ENCODE data around the gene CYP2C18.
"Not testable (repeated sequence)": the region's sequence is repeated elsewhere in the genome, so short reads cannot be mapped to it uniquely, and the experiment has no call there.

Gene CYP2C18

GRCh38 chr10:94747838-94748237, 64.3 kb downstream of the CYP2C18 start:
- DNase-seq, result no peak

GRCh38 chr10:94757916-94758315, 74.4 kb downstream of the CYP2C18 start:
- no peak for DNase-seq

DNA sequence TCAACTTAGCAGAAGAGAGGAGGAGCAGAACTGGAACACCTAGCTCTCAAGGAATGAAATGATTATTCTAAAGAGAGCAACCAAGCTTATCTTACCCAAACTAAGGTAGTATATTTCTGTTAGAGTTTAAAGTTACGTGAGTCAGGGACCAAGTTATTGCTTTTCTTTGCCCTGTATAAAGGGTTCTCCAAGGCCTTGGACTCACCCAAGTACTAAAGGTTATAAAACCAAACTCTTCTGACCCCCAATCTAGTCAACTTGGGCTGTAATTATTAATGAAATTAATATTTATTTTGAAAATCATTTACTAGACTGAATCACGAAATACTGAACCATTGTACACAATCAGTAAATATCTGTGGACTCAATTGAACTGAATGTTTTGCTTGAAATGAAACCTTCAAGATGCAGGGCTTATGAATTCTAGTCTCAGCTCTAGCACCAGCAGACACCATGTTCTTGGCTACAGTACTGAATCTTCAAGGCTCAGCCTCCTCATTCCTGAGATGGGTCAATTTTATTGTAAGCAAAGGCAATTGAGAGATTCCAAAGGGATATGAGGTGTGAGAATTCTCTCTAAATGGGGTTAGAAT, 77.2 kb downstream of the CYP2C18 start:
- DNase-seq, result no peak

DNA sequence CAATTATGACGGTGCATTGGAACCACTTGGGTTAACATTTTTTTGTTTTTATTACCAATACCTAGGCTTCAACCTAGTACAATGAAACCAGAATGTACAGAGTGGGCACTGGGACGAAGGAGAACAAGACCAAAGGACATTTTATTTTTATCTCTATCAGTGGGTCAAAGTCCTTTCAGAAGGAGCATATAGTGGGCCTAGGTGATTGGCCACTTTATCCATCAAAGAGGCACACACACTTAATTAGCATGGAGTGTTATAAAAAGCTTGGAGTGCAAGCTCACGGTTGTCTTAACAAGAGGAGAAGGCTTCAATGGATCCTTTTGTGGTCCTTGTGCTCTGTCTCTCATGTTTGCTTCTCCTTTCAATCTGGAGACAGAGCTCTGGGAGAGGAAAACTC, 78.9 kb downstream of the CYP2C18 start, which contains the start of gene CYP2C19:
Gene CYP2C19, plus strand, starts transcription at position 289 of the 400 bp plus-strand sequence. Its CDS starts 25 bp downstream, at position 314.
- no peak for DNase-seq

DNA sequence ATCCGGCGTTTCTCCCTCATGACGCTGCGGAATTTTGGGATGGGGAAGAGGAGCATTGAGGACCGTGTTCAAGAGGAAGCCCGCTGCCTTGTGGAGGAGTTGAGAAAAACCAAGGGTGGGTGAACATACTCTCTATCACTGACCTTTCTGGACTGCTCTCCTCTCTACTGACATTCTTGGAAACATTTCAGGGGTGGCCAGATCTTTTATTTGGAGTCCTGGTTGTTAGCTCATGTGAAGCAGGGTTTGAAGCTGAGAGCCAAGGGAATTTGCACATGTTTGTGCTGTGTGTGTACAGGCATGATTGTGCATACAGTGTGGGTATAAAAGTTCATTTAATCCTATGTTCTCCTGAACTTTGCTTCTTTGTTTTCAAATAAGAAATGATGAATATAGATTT, 91.9 kb downstream of the CYP2C18 start:
- DNase-seq, result not testable (repeated sequence)

DNA sequence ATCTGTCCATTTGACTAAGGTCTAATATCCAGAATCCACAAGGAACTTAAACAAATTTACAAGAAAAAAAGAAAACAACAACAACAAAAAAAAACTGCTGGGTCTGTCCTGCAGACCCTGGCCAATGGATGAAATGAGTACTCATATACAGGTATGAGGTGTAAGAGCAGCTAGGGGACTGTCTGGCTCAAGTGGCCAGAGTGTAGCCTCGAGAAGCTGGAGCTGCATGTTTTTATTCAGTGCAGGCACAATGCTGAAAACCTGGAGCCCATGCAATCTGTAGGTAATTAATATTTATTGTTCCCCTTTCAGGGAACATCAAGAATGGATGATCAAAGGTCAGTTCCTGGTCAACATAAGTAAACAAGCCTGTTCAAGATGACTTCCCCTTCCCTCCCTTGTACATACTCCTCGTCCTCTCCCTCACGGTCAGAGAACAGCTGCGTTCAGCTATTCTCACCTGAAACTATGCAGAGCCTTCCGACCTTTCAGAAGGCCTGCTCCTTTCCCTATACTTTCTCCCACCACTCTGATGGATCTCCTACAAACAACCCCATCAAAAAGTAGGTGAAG, 94.4 kb downstream of the CYP2C18 start:
- DNase-seq, result no peak

- no peak for DNase-seq
These were observed 97.3 kb downstream of the CYP2C18 start for GRCh38 chr10:94780844-94781243.

- DNase-seq, result no peak
These were observed 100.7 kb downstream of the CYP2C18 start for GRCh38 chr10:94784256-94784655.

- no peak for DNase-seq
These were observed 101.7 kb downstream of the CYP2C18 start for GRCh38 chr10:94785211-94785610.

Measured in SIG-M5 (cell line).